Fibroblast of lung (primary cell): ENCODE measurements around the gene STYX. TPM values are rescaled to one million over a fixed set of nuclear protein-coding genes. Genes with fewer than 3 reads are reported as not detected.
A peak's percentile ranks its signal among the peaks of the same experiment; 100 is the strongest.

ENCODE experiments used
- DNase-seq, 2 donors: peaks; one replicate each; pipeline versions ENCODE4 v3.0.0 to v3.0.0-alpha.2; 2010; ENCODE audit warnings: low read depth in 2 of 2
- H2AFZ ChIP-seq: 2 replicates; pipeline ENCODE4 v1.5.1; 2012; ENCODE audit warnings: low read length, control low read depth, inconsistent platforms
- H3K27ac ChIP-seq: 2 replicates; pipeline ENCODE4 v1.5.1; 2011; ENCODE audit warnings: low read length, control low read depth; ENCODE audit not compliant: insufficient read depth
- H3K27me3 ChIP-seq: 2 replicates; pipeline ENCODE4 v1.5.1; 2011; ENCODE audit warnings: mild to moderate bottlenecking, low read length; ENCODE audit not compliant: control insufficient read depth, insufficient read depth
- H3K36me3 ChIP-seq: 2 replicates; pipeline ENCODE4 v1.5.1; 2011; ENCODE audit warnings: low read length; ENCODE audit not compliant: control insufficient read depth, insufficient read depth
- H3K4me1 ChIP-seq: 2 replicates; pipeline ENCODE4 v1.5.1; 2011; ENCODE audit warnings: low read length; ENCODE audit not compliant: control insufficient read depth, insufficient read depth; ENCODE audit errors: extremely low read depth
- H3K4me2 ChIP-seq: 2 replicates; pipeline ENCODE4 v1.5.1; 2011; ENCODE audit warnings: low read length, control low read depth; ENCODE audit not compliant: insufficient read depth; ENCODE audit errors: extremely low read depth
- H3K4me3 ChIP-seq, 4 experiments: fragments of 200-600 bp in 1 of 4; sonication (generic) in 1 of 4; replicated peaks in 1 of 4; 2 replicates each; pipeline ENCODE4 v1.5.1; 2011 to 2016; ENCODE audit warnings: low read length in 4 of 4, low read depth in 3 of 4, mild to moderate bottlenecking in 3 of 4, control low read depth in 2 of 4, inconsistent platforms in 1 of 4, mixed read lengths in 1 of 4; ENCODE audit not compliant: insufficient read depth in 1 of 4; ENCODE audit errors: control extremely low read depth in 1 of 4
- H3K79me2 ChIP-seq: 2 replicates; pipeline ENCODE4 v1.5.1; 2012; ENCODE audit warnings: mild to moderate bottlenecking, low read length, inconsistent platforms; ENCODE audit not compliant: control insufficient read depth, insufficient read depth
- H3K9ac ChIP-seq: 2 replicates; pipeline ENCODE4 v1.5.1; 2011; ENCODE audit warnings: mild to moderate bottlenecking, low read length, control low read depth; ENCODE audit not compliant: insufficient read depth
- H3K9me3 ChIP-seq: 2 replicates; pipeline ENCODE4 v1.5.1; 2012; ENCODE audit warnings: low read depth, low read length; ENCODE audit not compliant: control insufficient read depth, insufficient read depth
- H4K20me1 ChIP-seq: 2 replicates; pipeline ENCODE4 v1.5.1; 2011; ENCODE audit warnings: low read length; ENCODE audit not compliant: control insufficient read depth, insufficient read depth; ENCODE audit errors: extremely low read depth
- CTCF ChIP-seq, 2 donors: IDR thresholded peaks in 1 of 2; conservative IDR thresholded peaks in 1 of 2; 1 replicate in 1 of 2; 2 replicates in 1 of 2; pipeline ENCODE4 v1.5.1; 2011 to 2012; ENCODE audit warnings: low read length in 2 of 2, control low read depth in 1 of 2, inconsistent platforms in 1 of 2, low read depth in 1 of 2, mild to moderate bottlenecking in 1 of 2
- EZH2 ChIP-seq: IDR thresholded peaks from 2 replicates; pipeline ENCODE4 v1.5.1; 2012; ENCODE audit warnings: low read length, control low read depth, mild to moderate bottlenecking; ENCODE audit errors: missing control alignments
- polyA plus RNA-seq, 2 donors: library from polyadenylated mRNA; depleted of rRNA in 1 of 2; stranded (reverse) in 1 of 2; unstranded in 1 of 2; fragments of >200 nt; gene quantifications; 2 replicates each; pipeline ENCODE4 v1.2.1, GENCODE V29; 2011 to 2012; ENCODE audit warnings: missing spikeins in 1 of 2
- total RNA-seq: library from RNA; depleted of rRNA; stranded (reverse); fragments of >200 nt; gene quantifications from 2 replicates; pipeline ENCODE4 v1.2.1, GENCODE V29; 2014

The STYX gene
- total and polyA plus RNA-seq, 2 donors (not counting 1 experiment from before 2014, with no cell fraction given), result 14.9 to 17.0 TPM

DNA sequence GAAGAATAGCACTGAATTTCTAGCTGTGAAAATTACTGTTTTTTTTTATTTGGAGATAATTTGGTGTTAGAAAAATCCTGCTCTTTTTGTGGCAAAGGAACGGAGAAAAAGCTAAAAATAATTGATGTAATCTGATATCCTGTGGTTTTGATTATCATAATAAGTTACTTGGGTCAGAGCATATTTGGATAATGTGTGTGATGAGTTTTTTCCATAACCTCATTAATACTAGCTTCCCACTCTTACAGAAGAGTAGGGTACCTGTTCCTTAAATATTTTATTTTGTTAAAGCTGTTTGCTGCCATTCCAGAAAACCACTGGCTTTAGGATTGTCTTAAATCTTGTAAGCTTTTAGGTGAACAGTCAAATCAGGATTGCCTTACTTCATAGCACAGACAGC is 18.3 kb upstream of the STYX start:
- H3K27me3 ChIP-seq, result no peaks in the 10 kb centered on the region
- no peak overlapping the region for H3K4me3 ChIP-seq
- H2AFZ ChIP-seq, result no peak overlapping the region
- H3K4me2 ChIP-seq, result no peak overlapping the region
- peak; percentile 15 to 66 for DNase-seq
- peaks cover 7% of the 10 kb centered on the region for H3K36me3 ChIP-seq
- no peaks in the 10 kb centered on the region for H4K20me1 ChIP-seq
- TF ChIP-seq CTCF (conservative IDR thresholded peaks at IDR 0.05 in 1 of 2, IDR thresholded peaks at IDR 0.05 in 1 of 2; ENCODE audit: low read depth in 1 of 2, low read length in 2 of 2), result no peak
- no peak for TF ChIP-seq EZH2
- peaks cover 2% of the 10 kb centered on the region for H3K4me1 ChIP-seq
- H3K79me2 ChIP-seq, result peaks cover 23% of the 10 kb centered on the region
- H3K9ac ChIP-seq, result no peak overlapping the region
- H3K9me3 ChIP-seq, result no peaks in the 10 kb centered on the region
- no peak overlapping the region for H3K27ac ChIP-seq

DNA sequence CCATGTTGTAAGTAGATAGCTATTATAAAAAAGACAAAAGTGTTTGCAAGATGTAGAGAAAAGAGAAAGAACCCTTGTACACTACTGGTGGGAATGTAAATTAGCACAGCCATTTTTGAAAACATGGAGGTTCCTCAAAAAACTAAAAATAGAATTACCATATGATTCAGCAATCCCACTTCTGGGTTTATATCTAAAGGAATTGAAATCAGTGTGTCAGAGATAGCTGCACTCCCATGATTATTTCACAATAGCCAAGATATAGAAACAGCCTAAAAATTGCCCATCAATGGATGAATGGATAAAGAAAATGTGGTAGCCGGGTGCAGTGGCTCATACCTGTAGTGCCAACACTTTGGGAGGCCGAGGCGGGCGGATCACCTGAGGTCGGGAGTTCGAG is 13.8 kb upstream of the STYX start:
- Histone ChIP-seq H3K4me2 (no peak overlapping the region), H3K36me3 (peaks cover 9% of the 10 kb centered on the region), H2AFZ (no peak overlapping the region), H3K27ac (no peak overlapping the region), H3K4me1 (no peaks in the 10 kb centered on the region), H3K4me3 (no peak overlapping the region), H3K79me2 (no peaks in the 10 kb centered on the region), H4K20me1 (no peaks in the 10 kb centered on the region), H3K9me3 (no peaks in the 10 kb centered on the region), H3K27me3 (no peaks in the 10 kb centered on the region), H3K9ac (no peak overlapping the region)
- no peak for DNase-seq
- TF ChIP-seq CTCF (conservative IDR thresholded peaks at IDR 0.05 in 1 of 2, IDR thresholded peaks at IDR 0.05 in 1 of 2; ENCODE audit: low read depth in 1 of 2, low read length in 2 of 2) (no peak), EZH2 (no peak)

- Histone ChIP-seq H3K36me3 (peaks cover 9% of the 10 kb centered on the region), H3K9me3 (no peaks in the 10 kb centered on the region), H3K4me1 (no peaks in the 10 kb centered on the region), H3K79me2 (no peaks in the 10 kb centered on the region), H2AFZ (no peak overlapping the region), H3K4me2 (no peak overlapping the region), H3K27ac (no peak overlapping the region), H4K20me1 (no peaks in the 10 kb centered on the region), H3K9ac (no peak overlapping the region), H3K4me3 (no peak overlapping the region), H3K27me3 (no peaks in the 10 kb centered on the region)
- no peak for TF ChIP-seq CTCF (conservative IDR thresholded peaks at IDR 0.05 in 1 of 2, IDR thresholded peaks at IDR 0.05 in 1 of 2; ENCODE audit: low read depth in 1 of 2, low read length in 2 of 2)
- no peak for TF ChIP-seq EZH2
- no peak for DNase-seq
These were observed 6.2 kb upstream of the STYX start for GRCh38 chr14:52723514-52724359.
